CD8-positive, alpha-beta memory T cell (primary cell): ENCODE data around the gene RNF26. TPM values are rescaled to one million over a fixed set of nuclear protein-coding genes. Genes with fewer than 3 reads are reported as not detected.

ENCODE experiments used
- CTCF ChIA-PET: fragments of 350-600 bp; sonication (Branson Sonifier 250); formaldehyde crosslinking; loops from one replicate; lab custom pipeline; 2021; ENCODE audit warnings: antibody characterized with exemption; lab: Charles Lee
- POLR2A ChIA-PET: fragments of 350-600 bp; sonication (Branson Sonifier 250); formaldehyde crosslinking; loops from one replicate; lab custom pipeline; 2021; ENCODE audit warnings: antibody characterized with exemption; lab: Charles Lee
- DNase-seq, 5 donors: peaks; one replicate each; pipeline versions ENCODE4 v3.0.0 to v3.0.0-alpha.2; 2020 to 2022; ENCODE audit warnings: mixed read lengths in 1 of 5
- H3K27ac ChIP-seq: one replicate; pipeline ENCODE4 v1.7.0; 2013; ENCODE audit warnings: low read depth, mild to moderate bottlenecking, low read length, moderate library complexity
- H3K27me3 ChIP-seq: 2 replicates; pipeline ENCODE4 v1.7.0; 2013; ENCODE audit warnings: low read length, mild to moderate bottlenecking; ENCODE audit not compliant: insufficient read depth, poor library complexity, severe bottlenecking
- H3K36me3 ChIP-seq: 2 replicates; pipeline ENCODE4 v1.7.0; 2013; ENCODE audit warnings: mild to moderate bottlenecking, low read length, moderate library complexity; ENCODE audit not compliant: insufficient read depth
- H3K4me1 ChIP-seq: 2 replicates; pipeline ENCODE4 v1.7.0; 2013; ENCODE audit warnings: mild to moderate bottlenecking, low read length, moderate library complexity; ENCODE audit not compliant: insufficient read depth
- H3K4me3 ChIP-seq: 2 replicates; pipeline ENCODE4 v1.7.0; 2013; ENCODE audit warnings: mild to moderate bottlenecking, low read length
- H3K9me3 ChIP-seq: 2 replicates; pipeline ENCODE4 v1.7.0; 2013; ENCODE audit warnings: mild to moderate bottlenecking, low read length
- H3K27ac Mint-ChIP-seq, 8 donors: one replicate each; pipeline ENCODE4 v1.8.0; 2020 to 2021; ENCODE audit warnings: mixed read lengths in 8 of 8, mild to moderate bottlenecking in 6 of 8, inconsistent platforms in 3 of 8, moderate library complexity in 3 of 8
- H3K27me3 Mint-ChIP-seq, 2 donors: one replicate each; pipeline ENCODE4 v1.8.0; 2020 to 2021; ENCODE audit warnings: mixed read lengths in 2 of 2, mild to moderate bottlenecking in 1 of 2, moderate library complexity in 1 of 2
- H3K36me3 Mint-ChIP-seq, 3 donors: one replicate each; pipeline ENCODE4 v1.8.0; 2020 to 2021; ENCODE audit warnings: mixed read lengths in 3 of 3, inconsistent platforms in 1 of 3, mild to moderate bottlenecking in 1 of 3
- H3K4me1 Mint-ChIP-seq, 3 donors: one replicate each; pipeline ENCODE4 v1.8.0; 2020 to 2021; ENCODE audit warnings: mixed read lengths in 3 of 3, inconsistent platforms in 1 of 3, mild to moderate bottlenecking in 1 of 3
- H3K4me3 Mint-ChIP-seq, 7 donors: one replicate each; pipeline ENCODE4 v1.8.0; 2020 to 2021; ENCODE audit warnings: mixed read lengths in 7 of 7, mild to moderate bottlenecking in 6 of 7, moderate library complexity in 4 of 7, inconsistent platforms in 2 of 7
- H3K9me3 Mint-ChIP-seq, 5 donors: one replicate each; pipeline ENCODE4 v1.8.0; 2020 to 2022; ENCODE audit warnings: mixed read lengths in 5 of 5, mild to moderate bottlenecking in 3 of 5, moderate library complexity in 2 of 5, inconsistent platforms in 1 of 5
- polyA plus RNA-seq: library from polyadenylated mRNA; unstranded; fragments of 300-500 nt; fragmentation: Illumina TruSeq; gene quantifications from one replicate; pipeline ENCODE4 v1.2.3, GENCODE V29; 2021
- total RNA-seq, 2 experiments: library from RNA; stranded (reverse); gene quantifications; one replicate each; pipeline ENCODE4 v1.2.3, GENCODE V29; 2021

The RNF26 gene
- total and polyA plus RNA-seq, 3 experiments from 2014 or later = 33.2 to 46.1 (median 34.8) TPM

DNA sequence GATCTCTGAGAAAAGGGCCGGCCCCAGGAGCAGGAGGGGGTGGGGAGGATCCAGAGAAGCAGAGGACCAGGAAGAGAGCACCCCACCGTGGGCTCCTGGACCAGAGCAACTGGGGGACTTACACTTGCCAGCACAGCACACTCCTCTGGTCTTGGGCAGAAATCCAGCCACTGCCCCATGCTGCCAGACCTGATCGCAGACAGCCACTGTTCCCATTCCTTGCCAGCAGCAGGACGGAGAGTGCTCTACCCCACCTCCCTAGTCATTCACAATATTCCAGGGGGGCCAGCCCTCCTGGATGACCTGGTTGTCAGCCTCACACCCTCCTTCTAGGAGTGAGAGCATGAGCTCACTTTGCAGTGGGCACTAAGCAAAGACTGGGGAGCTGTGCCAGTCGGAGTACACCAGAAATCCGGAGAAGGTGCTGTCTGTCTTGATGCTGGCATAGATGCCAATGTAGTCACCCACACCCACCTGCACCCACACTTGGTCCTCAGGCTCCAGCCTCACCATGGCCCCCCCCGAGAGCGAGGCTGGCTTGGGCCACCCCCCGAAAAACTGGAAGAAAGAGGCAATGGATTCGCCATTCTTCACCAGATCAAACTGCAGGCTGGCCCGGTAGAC is 4.8 kb downstream of the RNF26 start:
- no peak overlapping the region for H3K4me3 ChIP-seq
- H3K27ac Mint-ChIP-seq = peak overlapping the region in 2 of 8 donors; percentile 24 to 27
- no peaks in the 10 kb centered on the region for H3K9me3 ChIP-seq
- H3K4me1 ChIP-seq = peaks cover 14% of the 10 kb centered on the region
- CTCF ChIA-PET = interaction anchor here (1.1 to 2.3 kb wide), 7 partner anchors 13 to 390 kb away, joined by 3 to 23 read pairs (median 4); partner anchors contain the start of gene NECTIN1
- H3K4me3 Mint-ChIP-seq = peak overlapping the region; percentile 25 to 75 (median 46)
- no peak overlapping the region for H3K27ac ChIP-seq
- DNase-seq = no peak
- peaks cover 37% of the 10 kb centered on the region for H3K27me3 ChIP-seq
- peaks cover 25 to 42% of the 10 kb centered on the region in 2 donors for H3K27me3 Mint-ChIP-seq
- POLR2A ChIA-PET = no interaction called here
- H3K36me3 Mint-ChIP-seq = peaks cover 0 to 20% (median 4%) of the 10 kb centered on the region in 3 donors
- peaks cover 26 to 51% (median 41%) of the 10 kb centered on the region in 3 donors for H3K4me1 Mint-ChIP-seq
- H3K9me3 Mint-ChIP-seq = no peaks in the 10 kb centered on the region
- H3K36me3 ChIP-seq = no peaks in the 10 kb centered on the region

GRCh38 chr11:119339589-119340334 is 5.4 kb downstream of the RNF26 start:
- H3K9me3 Mint-ChIP-seq = no peaks in the 10 kb centered on the region
- H3K36me3 Mint-ChIP-seq = peaks cover 0 to 15% (median 4%) of the 10 kb centered on the region in 3 donors
- CTCF ChIA-PET = interaction anchor here (1.2 to 1.3 kb wide), 2 partner anchors 14 to 19 kb away, joined by 3 to 4 read pairs; no protein-coding TSS in a partner anchor
- H3K27ac Mint-ChIP-seq = peak overlapping the region in 2 of 8 donors; percentile 24 to 27
- peaks cover 22 to 45% (median 36%) of the 10 kb centered on the region in 3 donors for H3K4me1 Mint-ChIP-seq
- no peaks in the 10 kb centered on the region for H3K9me3 ChIP-seq
- no peaks in the 10 kb centered on the region for H3K36me3 ChIP-seq
- peaks cover 44% of the 10 kb centered on the region for H3K27me3 ChIP-seq
- H3K27me3 Mint-ChIP-seq = peaks cover 28 to 47% of the 10 kb centered on the region in 2 donors
- no peak for DNase-seq
- H3K4me3 ChIP-seq = no peak overlapping the region
- no peak overlapping the region for H3K27ac ChIP-seq
- peaks cover 13% of the 10 kb centered on the region for H3K4me1 ChIP-seq
- POLR2A ChIA-PET = no interaction called here
- H3K4me3 Mint-ChIP-seq = peak overlapping the region in 6 of 7 donors; percentile 25 to 75 (median 50)

- ChIA-PET CTCF (interaction anchor here (1.2 to 1.3 kb wide), 3 partner anchors 14 to 19 kb away, joined by 3 to 4 read pairs (median 3); no protein-coding TSS in a partner anchor), POLR2A (interaction anchor here (0.6 kb wide), 1 partner anchor 18 kb away, joined by 3 read pairs; no protein-coding TSS in a partner anchor)
- DNase-seq = no peak
- peaks cover 17 to 37% (median 29%) of the 10 kb centered on the region in 3 donors for H3K4me1 Mint-ChIP-seq
- peak within 1 kb of the TSS in 3 of 7 donors; percentile 34 to 74 (median 51) for H3K4me3 Mint-ChIP-seq
- H3K36me3 Mint-ChIP-seq = peaks cover 0 to 14% (median 4%) of the 10 kb centered on the region in 3 donors
- Histone ChIP-seq H3K36me3 (no peaks in the 10 kb centered on the region), H3K27me3 (peaks cover 45% of the 10 kb centered on the region), H3K9me3 (no peaks in the 10 kb centered on the region), H3K4me3 (no peak within 1 kb of the TSS), H3K4me1 (peaks cover 5% of the 10 kb centered on the region), H3K27ac (no peak within 1 kb of the TSS)
- H3K27me3 Mint-ChIP-seq = peaks cover 31 to 54% of the 10 kb centered on the region in 2 donors
- H3K9me3 Mint-ChIP-seq = no peaks in the 10 kb centered on the region
- peak within 1 kb of the TSS in 3 of 8 donors; percentile 1 to 88 (median 2) for H3K27ac Mint-ChIP-seq
Measured at GRCh38 chr11:119340335-119341221, 6.3 kb downstream of the RNF26 start, which contains the start of gene C1QTNF5. Gene C1QTNF5 (minus strand): TSS chr11:119340883. CDS start chr11:119340397, 486 bp downstream.

DNA sequence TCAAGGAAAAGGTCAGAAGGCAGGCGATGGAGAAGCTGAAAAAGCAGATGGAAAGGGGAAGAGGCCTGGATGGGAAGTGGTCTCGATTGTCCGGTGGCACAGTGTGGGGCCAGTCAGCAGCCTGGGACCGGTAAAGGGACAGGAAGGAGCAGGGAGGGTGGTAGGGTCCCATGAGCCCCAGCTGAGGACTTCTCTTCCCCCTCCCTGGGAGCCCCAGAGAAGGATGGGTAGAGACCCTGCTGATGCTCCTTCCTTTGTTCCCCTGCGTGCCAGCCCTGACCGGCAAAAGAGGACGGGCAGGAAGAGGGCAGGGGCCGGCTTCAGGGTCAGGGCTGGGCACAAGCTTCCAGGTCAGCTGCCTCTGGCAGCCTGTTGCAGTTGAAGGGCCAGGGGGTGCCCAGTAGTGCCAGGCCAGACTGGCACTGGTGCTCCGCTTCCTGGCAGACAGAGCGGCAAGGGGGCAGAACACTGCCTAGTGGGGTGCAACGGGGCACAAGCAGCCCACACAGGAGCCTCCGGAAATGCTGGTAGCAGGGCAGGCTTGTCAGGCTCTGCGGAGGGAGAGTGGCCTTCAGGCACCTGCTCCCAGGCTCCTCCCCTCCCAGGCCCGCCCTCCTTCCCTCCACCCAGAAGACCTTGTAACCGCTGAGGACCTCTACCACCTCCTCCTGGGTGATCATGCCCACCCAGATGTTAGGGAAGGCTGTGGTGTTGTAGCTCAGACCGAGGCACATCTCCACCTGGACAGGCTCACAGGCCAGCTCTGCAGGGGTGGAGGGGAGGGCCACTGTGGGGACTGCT is 7.1 kb downstream of the RNF26 start:
- H3K4me3 Mint-ChIP-seq = peak overlapping the region in 2 of 7 donors; percentile 51 to 74
- ChIA-PET CTCF (interaction anchor here (1.2 to 1.3 kb wide), 2 partner anchors 15 to 18 kb away, joined by 3 to 4 read pairs; no protein-coding TSS in a partner anchor), POLR2A (no interaction called here)
- Histone ChIP-seq H3K27me3 (peaks cover 45% of the 10 kb centered on the region), H3K9me3 (no peaks in the 10 kb centered on the region), H3K4me3 (no peak overlapping the region), H3K36me3 (no peaks in the 10 kb centered on the region), H3K27ac (no peak overlapping the region), H3K4me1 (peaks cover 5% of the 10 kb centered on the region)
- DNase-seq = no peak
- H3K9me3 Mint-ChIP-seq = no peaks in the 10 kb centered on the region
- H3K36me3 Mint-ChIP-seq = peaks cover 0 to 8% (median 4%) of the 10 kb centered on the region in 3 donors
- peak overlapping the region in 2 of 8 donors; percentile 1 to 2 for H3K27ac Mint-ChIP-seq
- H3K27me3 Mint-ChIP-seq = peaks cover 31 to 54% of the 10 kb centered on the region in 2 donors
- H3K4me1 Mint-ChIP-seq = peaks cover 15 to 29% (median 21%) of the 10 kb centered on the region in 3 donors

- H3K36me3 ChIP-seq = no peaks in the 10 kb centered on the region
- peaks cover 45% of the 10 kb centered on the region for H3K27me3 ChIP-seq
- no peak overlapping the region for H3K27ac ChIP-seq
- CTCF ChIA-PET = no interaction called here
- no peak for DNase-seq
- Mint-ChIP-seq H3K27me3 (peaks cover 31 to 59% of the 10 kb centered on the region in 2 donors), H3K36me3 (peaks cover 0 to 4% (median 3%) of the 10 kb centered on the region in 3 donors), H3K9me3 (no peaks in the 10 kb centered on the region), H3K4me3 (no peak overlapping the region), H3K4me1 (peaks cover 14 to 26% (median 19%) of the 10 kb centered on the region in 3 donors), H3K27ac (no peak overlapping the region)
- peaks cover 5% of the 10 kb centered on the region for H3K4me1 ChIP-seq
- no peaks in the 10 kb centered on the region for H3K9me3 ChIP-seq
- POLR2A ChIA-PET = no interaction called here
- H3K4me3 ChIP-seq = no peak overlapping the region
Measured at GRCh38 chr11:119342023-119342300, 7.6 kb downstream of the RNF26 start.

DNA sequence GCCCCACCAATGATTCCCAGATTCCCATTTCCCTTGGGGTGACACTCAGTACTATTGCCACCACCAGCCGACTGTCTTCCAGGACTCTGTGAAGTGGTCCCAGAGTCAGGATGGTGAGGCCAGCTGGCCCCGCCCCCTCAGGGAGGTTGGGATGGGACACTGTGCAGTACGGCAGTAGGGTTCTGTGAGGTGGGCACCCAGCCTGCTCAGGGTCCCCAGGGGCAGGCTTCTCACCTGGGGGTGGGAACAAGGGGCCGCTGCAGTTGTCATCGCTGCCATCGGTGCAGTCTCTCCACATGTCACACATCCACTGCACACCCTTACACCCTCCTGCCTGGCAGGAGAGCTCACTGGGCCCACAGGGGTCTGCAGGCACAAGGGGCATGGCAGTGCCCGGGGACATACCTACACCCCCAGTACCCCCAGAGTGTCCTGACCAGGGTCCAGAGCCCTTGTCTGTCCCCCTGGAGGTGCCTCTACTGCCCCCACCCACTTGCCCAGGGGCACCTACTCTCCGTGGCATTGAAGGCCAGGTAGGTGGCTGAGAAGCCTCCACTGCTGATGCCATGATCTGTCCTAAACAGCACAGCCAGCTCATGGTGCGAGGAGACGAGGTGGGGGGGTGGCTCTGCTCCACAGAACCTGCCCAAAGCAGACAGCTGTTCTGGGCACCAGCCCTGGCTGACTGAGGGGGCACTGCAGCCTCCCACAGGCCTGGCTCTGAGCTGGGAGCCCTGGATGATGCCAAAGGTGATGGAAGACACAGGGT is 8.2 kb downstream of the RNF26 start:
- no peaks in the 10 kb centered on the region for H3K9me3 Mint-ChIP-seq
- H3K4me1 Mint-ChIP-seq = peaks cover 14 to 22% (median 19%) of the 10 kb centered on the region in 3 donors
- H3K36me3 Mint-ChIP-seq = peaks cover 0 to 4% (median 0%) of the 10 kb centered on the region in 3 donors
- H3K4me1 ChIP-seq = peaks cover 5% of the 10 kb centered on the region
- H3K4me3 ChIP-seq = no peak overlapping the region
- POLR2A ChIA-PET = no interaction called here
- no peaks in the 10 kb centered on the region for H3K36me3 ChIP-seq
- no peaks in the 10 kb centered on the region for H3K9me3 ChIP-seq
- H3K27me3 Mint-ChIP-seq = peaks cover 33 to 65% of the 10 kb centered on the region in 2 donors
- CTCF ChIA-PET = interaction anchor here (0.9 to 3.5 kb wide), 2 partner anchors 14 to 21 kb away, joined by 3 to 17 read pairs; no protein-coding TSS in a partner anchor
- no peak overlapping the region for H3K27ac ChIP-seq
- peaks cover 45% of the 10 kb centered on the region for H3K27me3 ChIP-seq
- DNase-seq = no peak
- peak overlapping the region in 1 of 7 donors; percentile 23 for H3K4me3 Mint-ChIP-seq
- H3K27ac Mint-ChIP-seq = peak overlapping the region in 1 of 8 donors; percentile 74
